Astrocyte of the cerebellum (primary cell): Measurements from ENCODE around the gene MAMDC2.

Source experiments
- DNase-seq: peaks from one replicate; pipeline ENCODE4 v3.0.0-alpha.2; 2011; ENCODE audit warnings: low read depth
- H3K4me3 ChIP-seq: 2 replicates; pipeline ENCODE4 v1.5.1; 2011; ENCODE audit warnings: mild to moderate bottlenecking, low read depth, low read length, moderate library complexity
- CTCF ChIP-seq: IDR thresholded peaks from 2 replicates; pipeline ENCODE4 v1.5.1; 2012; ENCODE audit warnings: low read length, low read depth, moderate library complexity, mild to moderate bottlenecking; ENCODE audit errors: missing control alignments
- in situ Hi-C: cut with HindIII; loops from 2 replicates; pipeline ENCODE4 v1.10.0; 2017; ENCODE audit warnings: low sequenced_read_pairs

The MAMDC2 gene

GRCh38 chr9:70105147-70105546, 61.5 kb downstream of the MAMDC2 start:
- TF ChIP-seq CTCF: no peak
- in situ Hi-C loops: no loop called here
- DNase-seq: no peak
- H3K4me3 ChIP-seq: no peak overlapping the region

GRCh38 chr9:70106571-70106970, 62.9 kb downstream of the MAMDC2 start:
- no peak for DNase-seq
- no peak overlapping the region for H3K4me3 ChIP-seq
- TF ChIP-seq CTCF: no peak
- in situ Hi-C loops: no loop called here

- in situ Hi-C loops: no loop called here
- DNase-seq: no peak
- TF ChIP-seq CTCF: no peak
- H3K4me3 ChIP-seq: no peak overlapping the region
Observed at GRCh38 chr9:70107558-70107957, 63.9 kb downstream of the MAMDC2 start.

GRCh38 chr9:70108181-70108580, 64.5 kb downstream of the MAMDC2 start:
- no peak for DNase-seq
- H3K4me3 ChIP-seq: no peak overlapping the region
- in situ Hi-C loops: no loop called here
- TF ChIP-seq CTCF: no peak

- no peak overlapping the region for H3K4me3 ChIP-seq
- TF ChIP-seq CTCF: no peak
- no peak for DNase-seq
- in situ Hi-C loops: loop anchor here (5.0 kb wide), 1 partner anchor 138 kb away; no protein-coding TSS in a partner anchor
Observed at GRCh38 chr9:70110194-70111041, 66.8 kb downstream of the MAMDC2 start.

- DNase-seq: peak; percentile 53
- peak; percentile 92 for TF ChIP-seq CTCF
- in situ Hi-C loops: loop anchor here (5.0 kb wide), 1 partner anchor 139 kb away; no protein-coding TSS in a partner anchor
- H3K4me3 ChIP-seq: no peak overlapping the region
Observed at GRCh38 chr9:70111042-70111602, 67.5 kb downstream of the MAMDC2 start.
